Cerebellar nuclear complex (tissue), 1 donor: ENCODE results near the gene CUBN.

ENCODE experiments used
- DNase-seq, 2 experiments: peaks; one replicate each; lab custom pipeline; 2025; lab: John Stamatoyannopoulos, UW

The CUBN gene

DNA sequence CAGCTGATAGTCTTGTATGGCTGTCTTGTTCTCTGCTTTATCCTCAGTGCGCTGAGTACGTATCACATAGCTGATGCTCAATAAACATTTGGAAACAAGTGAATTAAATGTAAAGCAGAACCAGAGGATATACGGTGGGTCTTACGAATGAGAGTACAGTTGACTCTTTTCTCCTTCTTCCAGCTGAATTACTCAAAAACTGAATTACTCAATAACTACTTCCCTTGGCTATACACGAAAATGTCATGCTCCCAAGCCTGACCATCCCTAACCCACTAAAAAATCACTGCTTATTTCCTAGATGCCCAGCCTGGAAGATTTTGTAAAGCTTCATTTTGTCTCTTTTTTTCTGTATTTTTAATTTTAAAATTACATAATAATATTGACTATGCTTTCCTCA, 309.2 kb downstream of the CUBN start:
- no peak for DNase-seq

DNA sequence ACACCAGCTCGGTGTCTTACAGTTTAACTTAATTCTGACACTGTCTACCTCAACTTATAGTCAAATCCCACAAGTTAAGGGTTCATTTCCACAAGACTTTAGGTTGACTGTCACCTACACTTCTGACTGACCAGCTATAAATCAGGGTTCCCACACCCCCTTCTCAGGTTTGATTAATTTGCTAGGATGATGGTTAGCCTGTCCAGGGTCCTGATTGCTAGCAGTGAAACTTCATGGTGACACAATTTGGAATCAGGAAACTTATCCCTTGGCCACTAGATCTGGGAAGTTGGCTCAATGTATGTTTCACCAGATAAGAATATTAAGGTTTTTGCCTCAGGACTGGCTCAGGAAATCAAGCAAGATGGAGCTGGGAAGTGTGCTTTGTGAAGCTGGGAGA, 309.6 kb downstream of the CUBN start:
- no peak for DNase-seq

DNA sequence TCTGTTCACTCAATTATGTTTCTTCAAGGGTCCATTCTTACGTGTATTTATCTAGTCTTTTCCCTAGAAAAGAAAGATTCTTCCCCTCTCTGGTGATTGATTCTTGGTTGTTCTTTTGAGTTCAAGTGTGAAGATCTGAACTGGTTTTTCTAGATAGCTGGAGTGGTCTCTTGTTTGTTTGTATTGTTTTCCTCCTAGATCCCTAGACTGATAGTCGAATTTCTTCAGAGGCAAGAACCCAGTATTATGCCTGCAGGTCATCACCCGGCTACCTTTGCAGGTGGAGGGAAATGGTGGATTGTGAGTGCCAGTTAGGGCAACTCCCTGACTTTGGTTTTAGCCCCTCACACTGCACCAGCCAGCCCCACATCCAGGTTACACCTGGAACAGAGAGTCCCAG, 310.2 kb downstream of the CUBN start:
- no peak for DNase-seq

DNA sequence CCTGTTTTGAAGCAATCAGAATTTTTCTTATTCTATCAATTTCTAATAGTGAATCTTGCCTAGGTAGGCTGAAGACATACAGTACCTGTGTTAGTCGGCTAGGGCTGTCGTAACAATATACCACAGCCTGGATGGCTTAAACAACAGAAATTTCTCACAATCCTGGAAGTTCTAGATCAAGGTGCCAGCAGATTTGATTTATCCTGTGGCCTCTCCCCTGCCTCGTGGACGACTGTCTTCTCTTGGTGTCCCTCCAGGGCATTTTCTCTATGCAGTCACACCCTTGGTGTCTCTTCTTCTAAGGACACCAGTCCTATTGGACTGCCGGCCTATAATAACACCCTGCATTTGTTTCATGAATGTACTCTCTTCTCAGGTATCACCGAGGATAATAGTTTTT, 310.6 kb downstream of the CUBN start:
- no peak for DNase-seq

DNA sequence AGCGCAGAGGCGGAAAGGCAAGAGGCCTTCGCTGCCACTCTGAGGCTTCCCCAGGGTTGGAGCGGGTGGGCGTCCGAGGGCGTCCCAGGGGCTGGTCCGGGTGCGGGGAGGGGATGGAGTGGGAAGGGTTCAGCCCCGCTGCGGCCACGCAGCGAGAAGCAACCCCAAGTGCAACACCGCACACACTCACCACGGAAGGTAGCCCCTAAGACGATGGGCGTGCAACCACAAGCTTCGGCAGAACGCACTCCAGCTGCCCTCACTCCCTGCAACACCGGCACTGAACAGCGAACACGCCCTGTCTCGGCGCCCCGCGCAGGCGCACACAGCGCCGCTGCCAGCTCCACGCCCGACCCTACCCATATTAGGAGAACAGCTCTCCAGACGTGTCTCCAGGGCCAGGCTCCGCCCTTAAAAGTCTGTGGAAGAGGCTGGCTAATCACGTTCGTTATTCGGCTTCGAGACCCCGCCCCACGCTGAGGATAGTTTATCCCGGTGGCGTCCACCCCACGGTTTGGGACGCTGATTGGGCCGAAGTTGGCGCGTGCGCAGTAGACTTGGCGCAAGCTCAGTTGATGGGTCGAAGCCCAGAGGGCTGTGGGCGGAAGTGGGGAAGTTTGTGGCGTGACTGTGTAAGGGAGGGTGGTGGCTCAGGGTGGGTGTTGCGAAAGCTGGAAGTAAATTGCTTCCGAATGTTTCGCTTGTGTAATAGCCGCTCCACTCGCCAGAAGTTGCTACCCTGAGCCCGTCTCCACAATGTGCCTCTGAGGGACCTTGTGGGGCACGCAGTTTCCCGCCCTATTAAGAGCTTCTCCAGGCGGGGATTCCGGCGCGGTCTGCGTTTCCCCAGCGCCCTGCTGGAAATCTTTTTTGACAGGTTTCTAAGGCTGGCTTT, 312.2 kb downstream of the CUBN start, which contains the start of gene RSU1:
TSS of gene RSU1 (minus strand) at position 300 of the 895 bp plus-strand sequence. CDS start 343 bp downstream, outside the sequence.
- peak; percentile 98 for DNase-seq

DNA sequence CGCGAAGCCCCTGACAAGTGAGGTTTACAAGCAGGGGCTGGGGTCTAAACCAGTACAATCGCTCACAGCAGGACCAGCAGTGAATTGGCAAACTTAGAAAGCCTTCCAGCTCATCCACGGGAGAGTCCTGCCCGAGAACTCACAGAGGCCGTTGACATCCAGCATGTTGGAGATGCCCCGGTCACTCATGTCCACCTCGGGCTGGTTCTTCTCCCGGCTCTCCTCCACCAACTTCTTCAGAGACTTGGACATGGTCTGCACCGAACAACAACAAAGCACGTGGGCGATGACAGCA, 312.8 kb downstream of the CUBN start:
- no peak for DNase-seq

DNA sequence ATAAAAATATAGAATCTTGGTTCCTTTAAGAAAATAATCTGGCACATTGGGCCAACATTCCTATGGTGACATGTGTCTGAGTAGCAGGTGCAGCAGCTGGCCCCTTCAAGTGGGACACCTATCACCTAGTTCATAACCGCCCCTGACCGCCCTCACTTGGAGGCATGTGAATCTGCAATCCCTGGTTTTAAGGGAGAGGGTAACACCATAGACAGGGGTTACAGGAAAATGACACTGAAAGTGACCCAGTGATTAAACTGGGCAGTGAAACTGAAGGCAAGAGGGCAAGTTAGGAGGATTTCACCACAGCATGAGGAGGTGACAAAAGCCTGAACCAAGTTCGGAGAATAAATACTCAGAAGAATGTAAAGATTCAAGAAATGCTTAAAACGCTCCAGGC, 313.4 kb downstream of the CUBN start:
- no peak for DNase-seq

DNA sequence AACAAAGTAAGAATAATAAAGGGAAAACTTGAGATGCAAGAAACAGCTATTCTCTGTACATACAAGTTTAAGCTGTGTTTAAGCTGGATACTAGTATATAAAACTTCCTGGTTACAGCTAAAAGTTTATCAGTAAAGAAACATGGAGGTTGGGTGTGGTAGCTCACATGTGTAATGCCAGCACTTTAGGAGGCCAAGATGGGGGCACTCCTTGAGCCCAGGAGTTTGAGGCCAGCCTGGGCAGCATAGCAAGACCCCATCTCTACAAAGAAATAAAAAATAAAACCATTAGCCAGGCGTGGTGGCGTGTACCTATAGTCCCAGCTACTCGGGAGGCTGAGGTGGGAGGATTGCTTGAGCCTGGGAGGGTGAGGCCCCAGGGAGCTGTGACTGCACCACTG, 315.6 kb downstream of the CUBN start:
- DNase-seq = no peak

DNA sequence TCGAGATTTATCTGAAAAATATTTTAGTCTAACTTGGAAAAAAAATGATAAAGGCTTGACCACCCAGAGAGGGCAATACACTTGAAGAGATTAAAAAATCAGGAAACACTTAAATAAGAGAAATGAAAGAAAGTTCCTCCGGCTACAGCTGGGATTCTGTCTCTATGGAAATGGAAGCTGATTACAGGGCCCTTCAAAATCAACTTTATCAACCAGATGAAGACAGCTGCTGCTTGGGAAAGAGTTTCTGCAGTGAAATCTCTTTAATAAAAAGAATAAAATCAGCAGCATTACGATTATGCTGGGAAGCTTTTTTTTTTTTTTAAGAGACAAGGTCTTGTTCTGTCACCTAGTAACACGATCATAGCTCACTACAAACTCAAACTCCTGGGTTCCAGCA, 316.9 kb downstream of the CUBN start:
- DNase-seq = no peak

DNA sequence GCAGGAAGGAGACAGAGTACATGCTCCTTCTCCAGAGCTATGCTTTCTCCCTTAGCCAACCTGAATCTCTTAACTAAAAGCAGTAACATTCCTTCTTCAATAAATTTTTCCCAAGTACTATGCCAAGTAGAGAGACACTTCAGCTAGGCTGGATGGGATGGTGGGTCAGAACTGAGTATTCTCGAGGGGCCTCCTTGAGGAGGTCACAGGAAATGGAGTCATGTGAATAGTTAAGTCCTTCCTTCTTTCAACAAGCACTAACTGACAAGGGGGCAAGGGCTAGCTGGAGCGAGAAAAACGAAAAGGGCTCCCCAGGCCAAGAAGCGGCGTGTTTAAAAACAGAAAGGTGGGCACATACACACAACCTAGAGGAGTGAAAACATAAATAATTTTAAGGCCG, 317.8 kb downstream of the CUBN start:
- no peak for DNase-seq

DNA sequence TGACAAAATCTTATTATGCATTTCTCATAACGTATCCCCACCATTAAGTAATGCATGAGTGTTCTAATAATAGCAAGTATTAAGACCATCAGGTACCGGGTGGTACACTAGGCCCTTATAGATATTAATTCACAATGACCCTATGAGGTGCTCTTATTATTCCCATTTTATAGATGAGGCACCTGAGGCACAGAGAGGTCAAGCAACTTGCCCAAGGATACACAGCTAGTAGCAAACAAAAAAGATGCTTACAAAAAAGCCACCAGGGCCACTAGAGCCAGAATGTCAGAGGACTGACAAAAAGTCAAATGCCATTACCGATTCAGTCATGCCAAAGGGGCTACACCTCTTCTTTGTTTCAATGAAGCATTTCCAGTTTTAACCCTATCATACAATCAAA, 318.3 kb downstream of the CUBN start:
- no peak for DNase-seq

DNA sequence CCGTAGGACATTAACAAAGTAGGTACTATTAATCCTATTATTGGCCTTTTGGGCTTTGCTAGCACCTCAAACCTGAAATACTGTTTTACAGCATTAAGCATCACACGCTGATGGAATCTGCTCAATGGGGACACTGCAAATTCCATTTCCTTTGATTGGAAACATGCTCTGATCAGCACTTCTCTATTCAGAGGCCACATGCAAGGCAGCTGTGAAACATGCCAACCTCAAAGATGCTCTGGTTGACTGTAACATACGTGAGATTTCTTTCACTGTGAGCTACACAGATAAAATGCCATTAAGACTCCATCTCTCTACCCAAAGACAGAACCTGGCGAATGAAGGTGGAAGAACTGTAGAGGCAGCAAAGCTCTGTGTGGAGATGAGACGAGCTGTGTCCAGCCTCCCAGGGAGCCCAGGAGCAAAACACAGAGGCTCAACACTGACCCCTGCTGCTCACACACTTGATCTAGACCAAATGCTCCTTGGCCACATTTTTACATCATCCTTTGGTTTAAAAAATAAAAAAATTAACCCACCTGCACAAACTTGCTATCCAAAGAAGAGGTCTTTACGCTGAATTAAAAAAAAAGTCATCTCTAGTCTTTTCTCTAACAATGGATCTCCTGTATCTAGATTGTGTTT, 320.4 kb downstream of the CUBN start:
- no peak for DNase-seq

DNA sequence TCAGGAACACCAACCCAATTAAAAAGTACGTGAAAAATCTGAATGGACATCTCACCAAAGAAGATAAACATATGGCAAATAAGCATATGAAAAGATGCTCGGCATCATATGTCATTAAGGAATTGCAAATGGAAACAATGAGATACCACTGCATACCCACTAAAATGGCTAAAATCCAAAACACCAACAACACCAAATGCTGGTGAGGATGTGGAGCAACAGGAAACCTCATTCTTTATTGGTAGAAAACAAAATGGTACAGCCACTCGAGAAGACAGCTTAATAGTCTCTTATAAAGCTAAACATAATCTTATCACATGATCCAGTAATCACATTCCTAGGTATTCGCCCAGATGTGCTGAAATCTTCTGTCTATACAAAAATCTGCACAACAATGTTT, 325.5 kb downstream of the CUBN start:
- DNase-seq = no peak

DNA sequence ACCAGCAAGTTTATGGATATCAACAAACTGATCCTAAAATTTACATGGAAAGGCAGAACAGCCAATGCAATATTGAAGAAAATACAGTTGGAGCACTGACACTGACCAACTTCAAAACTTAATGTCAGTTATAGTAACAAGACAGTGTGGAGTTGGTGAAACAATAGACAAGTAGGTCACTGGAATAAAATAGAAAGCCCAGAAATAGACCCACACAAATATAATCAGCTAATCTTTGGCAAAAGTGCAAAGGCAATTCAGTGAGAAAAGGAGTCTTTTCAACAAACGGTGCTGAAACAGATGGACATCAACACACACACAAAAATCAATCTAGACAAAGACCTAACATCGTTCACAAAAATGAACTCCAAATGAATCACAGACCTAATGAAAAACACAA, 326.1 kb downstream of the CUBN start:
- no peak for DNase-seq

DNA sequence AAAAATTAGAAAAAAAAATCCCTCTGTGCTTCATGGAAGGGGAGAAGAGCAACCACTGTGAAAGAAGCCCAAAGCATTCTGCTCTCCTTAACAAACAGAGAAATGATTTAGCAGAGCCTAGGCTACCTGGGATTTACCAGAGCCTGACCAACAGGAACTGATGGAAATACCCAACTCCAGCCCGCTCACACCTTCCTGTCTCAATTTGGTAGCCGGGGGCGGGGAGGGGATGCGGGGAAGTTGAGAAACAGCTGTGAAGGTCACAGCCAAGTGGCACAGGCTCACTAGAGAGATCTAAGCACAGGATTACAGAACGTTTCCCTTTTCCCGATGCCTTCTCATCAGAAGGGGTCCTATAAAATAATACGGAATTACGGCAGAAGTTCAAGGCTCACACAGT, 330.0 kb downstream of the CUBN start:
- DNase-seq = no peak

DNA sequence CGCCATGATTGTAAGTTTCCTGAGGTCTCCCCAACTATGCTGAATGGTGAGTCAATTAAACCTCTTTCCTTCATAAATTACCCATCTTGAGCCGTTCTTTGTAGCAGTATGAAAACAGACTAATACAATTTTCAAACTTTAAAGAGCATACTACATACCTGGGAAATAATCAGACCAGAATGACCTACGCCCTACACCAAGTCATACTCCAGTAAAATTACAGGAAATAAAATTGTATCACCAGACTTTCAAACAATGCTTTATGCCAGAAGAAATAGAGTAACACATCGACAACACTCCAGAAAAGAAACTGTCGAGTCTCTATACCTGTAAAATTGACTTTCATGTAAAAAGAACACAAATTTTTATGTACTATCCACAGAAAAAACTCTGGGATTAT, 331.0 kb downstream of the CUBN start:
- no peak for DNase-seq

DNA sequence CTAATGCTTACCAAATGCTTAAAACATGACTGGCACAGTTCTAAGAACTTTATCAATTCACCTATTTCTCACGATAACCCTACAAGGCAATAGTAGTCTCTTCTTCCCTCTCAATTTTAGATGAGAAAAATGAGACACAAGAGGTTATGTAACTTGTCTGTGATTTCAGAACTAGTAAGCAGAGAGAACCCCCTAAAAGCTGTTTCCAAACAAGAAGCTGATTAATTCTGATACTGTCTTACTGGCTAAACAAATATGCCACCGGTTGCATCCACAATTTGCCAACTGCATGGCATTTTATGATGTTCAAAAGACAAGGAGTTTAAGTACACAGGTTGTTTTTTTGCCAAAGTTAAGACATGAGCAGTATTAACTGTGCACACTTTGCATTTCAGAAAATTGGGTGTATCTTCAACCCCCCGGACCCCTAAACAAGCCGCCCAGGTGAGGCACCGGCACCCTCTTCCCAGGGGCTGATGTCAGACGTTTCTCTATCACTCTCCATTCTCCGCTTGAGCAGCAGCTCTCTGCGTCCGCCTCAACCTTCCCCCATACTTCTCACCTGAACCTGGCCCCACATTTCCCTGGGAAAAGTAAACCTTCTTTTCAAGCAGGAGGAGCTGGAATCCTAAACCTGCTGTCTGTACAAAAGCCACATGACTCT, 334.1 kb downstream of the CUBN start:
- DNase-seq = no peak

DNA sequence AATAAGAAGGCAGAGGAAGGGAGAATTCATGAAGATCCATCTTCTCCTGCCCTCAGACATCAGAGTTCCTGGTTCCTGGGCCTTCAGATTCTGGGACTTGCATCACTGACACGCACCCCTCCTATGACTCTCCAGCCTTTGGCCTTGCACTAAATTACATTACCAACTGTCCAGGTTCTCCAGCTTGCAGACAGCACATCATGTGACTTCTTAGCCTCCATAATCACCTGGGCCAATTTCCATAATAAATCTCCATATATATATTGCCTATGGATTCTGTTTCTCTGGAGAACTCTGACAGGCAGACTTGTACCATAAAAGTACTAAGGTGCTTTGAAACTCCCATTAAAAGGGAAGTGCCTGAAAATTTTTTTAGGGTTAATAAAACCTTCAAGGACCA, 335.6 kb downstream of the CUBN start:
- no peak for DNase-seq

DNA sequence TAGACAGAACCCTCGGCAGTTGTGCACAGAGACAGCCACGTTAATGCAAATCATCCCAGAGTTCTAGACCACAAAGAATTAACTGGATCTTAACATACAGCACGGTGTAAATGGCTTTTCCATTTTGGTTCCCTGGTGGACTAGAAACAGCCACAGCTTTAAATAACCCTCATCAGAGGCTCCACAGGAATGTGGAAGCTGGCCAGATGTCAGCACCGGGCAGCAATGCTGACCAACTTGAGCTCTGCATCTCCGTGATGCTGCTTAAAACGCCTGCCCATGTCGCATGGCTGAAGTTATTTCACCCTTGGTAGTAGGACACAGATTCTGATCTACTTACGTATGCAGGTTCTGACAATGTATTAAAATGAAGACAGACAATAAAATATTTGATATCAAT, 336.9 kb downstream of the CUBN start:
- peak in 1 of 2 experiments; percentile 5 for DNase-seq

DNA sequence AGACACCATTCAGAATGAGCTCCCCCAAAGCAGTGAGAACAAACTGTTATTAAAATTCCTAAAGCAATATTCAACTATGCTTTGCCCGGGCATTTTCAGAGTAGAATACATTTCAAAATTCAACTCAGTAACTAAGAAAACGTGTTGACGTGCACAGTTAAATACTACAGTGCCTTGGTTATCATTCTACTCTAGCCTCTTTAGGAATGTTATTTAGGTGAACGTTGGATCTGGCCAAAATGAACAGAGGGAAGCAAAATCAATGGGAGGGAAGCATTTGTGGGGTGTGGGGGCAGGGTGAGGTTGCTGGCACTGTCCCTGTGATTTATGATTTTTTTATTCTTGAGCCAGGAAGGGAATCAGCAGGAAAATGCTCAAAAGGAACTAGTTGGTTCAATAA, 339.8 kb downstream of the CUBN start:
- no peak for DNase-seq

DNA sequence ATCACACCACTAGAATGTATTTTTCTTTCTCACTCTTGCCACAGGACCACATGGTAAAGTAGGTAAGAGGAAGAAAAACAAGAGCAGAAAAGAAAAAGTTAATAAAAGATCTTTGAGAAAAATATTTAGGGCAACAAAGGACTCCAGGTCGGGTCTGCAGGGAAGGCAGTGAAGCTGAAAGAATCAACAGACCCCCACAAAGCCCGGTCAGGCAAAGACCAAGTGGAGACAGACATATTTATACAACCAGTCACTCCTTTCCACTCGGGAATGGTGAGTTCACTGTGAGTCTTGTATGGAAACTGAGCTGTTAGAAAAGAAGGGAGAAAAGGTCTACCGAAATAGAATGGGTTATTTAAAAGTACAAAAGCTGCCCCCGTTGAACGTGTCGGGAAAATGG, 340.4 kb downstream of the CUBN start:
- no peak for DNase-seq

DNA sequence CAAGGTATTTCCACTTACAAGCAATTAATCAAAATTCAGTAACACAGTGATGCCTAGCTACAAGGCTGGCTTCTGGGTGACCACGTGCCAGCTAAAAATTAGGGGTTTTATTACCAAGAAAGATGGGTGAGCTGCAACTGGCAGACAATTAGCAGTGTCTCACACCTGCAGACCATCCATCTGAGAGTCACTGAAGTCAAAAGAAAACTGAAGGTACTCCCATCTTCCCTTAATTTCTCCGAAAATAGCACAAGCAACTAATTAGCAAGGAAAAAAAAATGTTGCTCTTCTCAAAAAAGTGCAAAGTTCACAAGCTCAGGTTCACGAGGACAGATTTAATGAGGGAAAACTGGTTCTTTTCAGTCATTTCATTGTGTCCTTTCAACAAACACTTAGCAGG, 340.8 kb downstream of the CUBN start:
- DNase-seq = no peak

DNA sequence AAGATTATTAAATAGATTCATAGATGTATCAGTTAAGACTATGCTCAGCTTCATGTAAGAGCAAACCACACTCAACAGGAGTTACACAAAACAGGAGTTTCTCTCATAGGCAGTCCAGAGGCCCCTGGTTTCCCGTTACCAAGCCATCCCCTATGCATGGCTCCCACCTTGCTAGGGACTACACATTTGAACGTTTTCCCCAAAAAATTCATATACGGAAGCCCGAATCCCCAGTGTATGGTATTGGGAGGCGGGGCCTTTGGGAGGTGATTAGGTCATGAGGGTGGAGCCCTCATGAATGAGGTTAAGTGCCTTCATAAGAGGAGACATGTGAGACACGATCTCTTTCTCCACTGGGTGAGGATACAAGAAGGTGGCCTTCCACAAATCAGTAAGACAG, 341.5 kb downstream of the CUBN start:
- no peak for DNase-seq
